ENCODE data around the gene SDK2.

The SDK2 gene

DNA sequence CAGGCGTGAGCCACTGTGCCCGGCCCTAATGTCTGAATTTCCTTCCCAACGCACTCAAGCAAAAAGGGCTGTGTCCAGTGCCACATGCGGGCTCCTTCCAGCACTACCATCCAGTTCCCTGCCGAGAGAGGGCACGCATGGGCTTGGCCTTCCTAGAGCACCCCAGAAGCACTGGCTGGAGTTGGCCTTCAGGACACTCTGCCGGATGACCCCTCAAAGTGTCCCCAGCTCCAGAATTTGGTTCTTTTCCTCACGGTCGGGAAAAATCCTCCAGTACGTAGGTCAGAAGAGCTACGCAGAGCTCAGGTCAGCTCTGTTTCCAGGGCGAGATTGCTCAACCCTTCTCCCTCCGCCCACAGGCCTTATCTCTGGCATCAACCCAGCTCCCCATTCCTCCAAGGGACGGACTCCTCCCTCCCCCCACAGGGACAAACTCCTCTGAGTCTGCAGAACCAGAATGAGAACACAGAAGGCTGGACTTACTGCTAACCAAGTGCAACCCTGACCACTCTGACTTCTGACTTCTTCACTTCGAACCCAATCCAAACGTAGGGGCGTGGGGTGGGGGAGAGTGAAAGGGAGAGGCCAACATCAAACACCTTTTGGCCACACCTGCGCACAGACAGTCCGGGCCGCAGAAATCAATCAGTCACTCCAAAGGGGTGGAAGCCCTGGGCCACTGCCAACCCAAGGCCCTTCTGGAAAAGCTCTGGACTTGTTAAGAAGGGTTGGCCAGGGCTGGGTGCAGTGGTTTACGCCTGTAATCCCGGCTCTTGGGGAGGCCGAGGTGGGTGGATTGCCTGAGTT, 336.0 kb downstream of the SDK2 start:
- peak; percentile 85 for DNase-seq (ENCODE audit: low spot score)

DNA sequence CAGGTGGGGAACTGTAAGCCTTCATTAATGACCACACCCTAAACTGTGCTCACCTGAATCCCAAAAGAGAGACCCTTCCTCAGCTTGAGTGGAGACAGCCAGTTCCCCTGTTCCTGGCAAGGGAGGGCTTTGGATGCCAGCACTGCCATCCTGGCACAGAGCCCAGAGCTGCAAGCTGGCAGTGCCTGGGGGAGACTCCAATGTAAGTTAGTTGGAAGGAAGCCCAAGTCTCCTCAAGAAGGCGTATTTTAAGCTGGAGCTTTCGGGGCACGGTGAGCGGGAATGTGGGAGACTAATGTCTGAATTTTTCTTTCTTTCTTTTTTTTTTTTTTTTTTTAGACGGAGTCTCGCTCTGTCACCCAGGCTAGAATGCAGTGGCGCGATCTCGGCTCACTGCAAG, 337.1 kb downstream of the SDK2 start:
- no peak for DNase-seq (ENCODE audit: low spot score)

DNA sequence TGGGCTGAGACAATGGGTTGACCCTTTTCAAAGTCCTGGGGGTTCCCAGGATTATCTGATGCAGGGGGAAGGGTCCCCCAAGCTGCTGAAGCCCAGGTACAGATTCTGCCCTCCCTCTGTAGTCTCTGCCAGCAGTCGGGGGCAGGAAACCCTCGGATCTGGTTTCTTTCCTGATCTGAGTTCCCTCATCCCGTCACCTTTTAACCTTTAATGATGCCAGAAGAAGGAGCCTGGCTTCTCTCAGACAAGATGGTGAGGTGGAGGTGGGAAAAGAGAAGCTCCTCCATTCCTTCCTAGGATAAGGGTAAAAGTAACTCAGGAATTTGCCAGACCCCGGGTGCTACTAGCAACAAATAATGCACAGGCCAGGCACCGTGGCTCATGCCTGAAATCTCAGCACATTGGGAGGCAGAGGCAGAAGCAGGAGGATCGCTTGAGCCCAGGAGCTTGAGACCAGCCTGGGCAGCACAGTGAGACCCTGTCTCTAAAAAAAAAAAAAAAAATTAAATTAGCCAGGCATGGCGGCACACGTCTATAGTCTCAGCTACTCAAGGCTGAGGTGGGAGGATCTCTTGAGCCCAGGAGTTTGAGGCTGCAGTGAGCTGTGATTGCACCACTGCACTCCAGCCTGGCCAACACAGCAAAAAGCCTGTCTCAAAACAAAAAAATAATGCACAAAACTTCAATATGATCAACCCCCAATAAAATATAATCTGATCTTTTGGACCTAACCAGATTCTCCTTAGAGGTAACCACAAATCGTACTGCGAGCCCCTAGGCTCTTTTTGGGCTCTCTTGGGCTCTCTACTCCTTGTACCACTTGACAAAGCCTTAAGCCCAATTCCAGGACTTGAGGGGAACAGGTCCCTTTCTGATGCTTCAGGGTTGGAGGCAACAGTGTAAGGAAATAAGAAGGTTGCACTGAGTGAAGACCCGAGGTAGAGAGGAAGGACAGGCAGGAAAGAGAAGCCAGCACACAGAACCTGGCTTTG, 338.1 kb downstream of the SDK2 start:
- peak; percentile 87 for DNase-seq (ENCODE audit: low spot score)

DNA sequence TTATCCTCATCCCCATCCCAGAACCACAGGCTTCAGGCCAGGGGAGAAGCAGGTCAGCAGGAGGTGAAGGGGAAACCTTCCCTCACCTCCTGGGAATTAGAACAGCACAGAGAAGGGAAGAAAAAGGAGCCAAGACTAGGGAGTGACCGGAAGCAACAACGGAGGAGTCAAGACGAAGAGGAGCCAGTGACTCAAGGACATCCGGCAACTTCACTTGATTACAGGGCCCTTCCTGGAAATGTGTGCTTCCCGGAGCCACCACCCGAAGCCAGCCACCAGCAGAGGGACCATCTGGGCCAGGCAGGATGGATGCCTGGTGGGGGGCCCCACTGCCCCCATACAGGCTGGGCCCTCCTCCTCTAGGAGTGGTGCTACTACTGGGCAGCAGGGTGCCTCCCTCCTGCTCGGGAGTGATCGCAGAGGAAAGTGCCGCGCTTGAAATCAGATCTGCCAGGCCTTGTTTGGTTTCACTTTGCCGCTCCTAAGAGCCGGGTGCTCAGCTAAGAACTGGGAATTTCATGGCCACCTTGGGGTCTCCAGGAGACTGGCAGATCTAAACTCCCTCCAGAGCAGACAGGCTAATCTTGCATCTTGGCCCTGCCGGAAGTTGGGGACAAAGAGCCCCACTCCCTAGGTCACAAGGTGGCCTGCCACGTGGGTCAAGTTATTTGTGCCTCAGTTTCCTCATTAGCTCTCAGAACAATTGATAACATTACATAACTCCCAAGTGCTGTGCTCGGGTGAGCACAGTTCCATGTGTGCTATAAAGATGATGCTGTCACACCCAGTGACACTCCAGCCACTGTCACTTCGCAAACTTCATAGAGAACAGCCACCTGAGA, 339.1 kb downstream of the SDK2 start:
- peak; percentile 75 for DNase-seq (ENCODE audit: low spot score)

DNA sequence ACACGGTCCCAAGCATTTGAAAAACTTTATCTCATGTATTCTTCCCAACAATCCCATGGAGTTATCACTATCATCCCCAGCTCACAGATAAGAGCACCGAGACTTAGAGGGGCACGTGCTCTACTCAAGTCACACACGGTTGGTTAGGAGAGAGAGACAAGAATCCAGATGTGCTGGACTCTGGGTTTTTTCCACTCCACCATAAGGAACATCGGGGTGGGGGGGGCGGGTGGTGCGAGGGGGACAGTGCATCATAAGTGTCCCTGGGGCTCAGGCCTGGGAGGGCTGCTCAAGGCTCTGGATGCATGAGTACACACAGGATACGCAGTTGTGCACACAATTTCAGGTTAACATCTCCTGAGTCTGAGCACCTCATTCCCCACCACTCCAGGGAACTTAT, 339.8 kb downstream of the SDK2 start:
- no peak for DNase-seq (ENCODE audit: low spot score)

DNA sequence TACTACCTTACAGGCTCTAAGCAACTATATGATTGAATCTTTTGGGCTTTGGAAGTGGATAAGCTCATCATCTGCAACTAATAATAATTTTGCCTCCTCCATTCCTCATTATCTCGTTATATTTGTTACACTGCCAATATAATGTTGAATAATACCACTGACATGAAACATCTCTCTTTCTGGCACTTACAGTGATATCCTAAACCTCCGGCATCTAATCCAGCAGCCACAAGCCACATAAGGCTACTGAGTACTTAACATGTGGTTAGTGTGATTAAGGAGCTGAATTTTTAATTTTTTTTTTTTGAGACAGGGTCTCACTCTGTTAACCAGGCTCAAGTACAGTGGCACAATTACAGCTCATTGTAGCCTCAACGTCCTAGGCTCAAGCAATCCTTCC, 342.1 kb downstream of the SDK2 start:
- DNase-seq (ENCODE audit: low spot score), result no peak

DNA sequence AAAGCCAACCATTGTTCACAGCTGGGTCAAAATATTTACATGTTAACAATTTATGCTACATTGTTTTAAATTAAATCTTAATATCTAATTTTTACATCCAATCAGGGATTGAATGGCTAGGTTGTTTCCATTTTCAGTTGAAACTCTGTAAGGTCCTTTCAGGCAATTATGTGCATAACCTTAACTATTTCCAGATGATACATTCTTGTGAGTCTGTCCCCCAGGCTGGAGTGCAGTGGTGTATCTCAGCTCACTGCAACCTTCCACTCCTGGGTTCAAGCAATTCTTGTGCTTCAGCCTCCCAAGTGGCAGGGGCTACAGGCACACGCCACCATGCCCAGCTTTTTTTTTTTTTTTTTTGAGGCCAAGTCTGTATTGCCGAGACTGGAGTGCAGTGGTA, 342.9 kb downstream of the SDK2 start:
- no peak for DNase-seq (ENCODE audit: low spot score)

DNA sequence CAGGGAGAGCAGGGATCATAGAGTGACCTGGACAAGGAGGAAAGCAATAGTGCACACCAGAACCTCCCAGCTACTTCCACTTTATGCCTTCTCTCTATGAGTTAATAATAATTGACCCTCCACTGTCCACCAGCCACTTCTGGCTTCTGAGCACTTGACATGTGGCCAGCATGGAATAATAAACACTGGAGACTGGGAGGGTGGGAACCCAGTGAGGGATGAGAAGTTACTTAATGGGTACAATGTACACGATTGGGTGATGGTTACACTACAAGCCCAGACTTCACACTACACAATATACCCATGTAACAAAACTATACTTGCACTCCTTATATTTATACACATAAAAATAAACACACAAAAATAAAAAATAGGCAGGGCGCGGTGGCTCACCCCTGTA, 343.9 kb downstream of the SDK2 start:
- DNase-seq (ENCODE audit: low spot score), result no peak

DNA sequence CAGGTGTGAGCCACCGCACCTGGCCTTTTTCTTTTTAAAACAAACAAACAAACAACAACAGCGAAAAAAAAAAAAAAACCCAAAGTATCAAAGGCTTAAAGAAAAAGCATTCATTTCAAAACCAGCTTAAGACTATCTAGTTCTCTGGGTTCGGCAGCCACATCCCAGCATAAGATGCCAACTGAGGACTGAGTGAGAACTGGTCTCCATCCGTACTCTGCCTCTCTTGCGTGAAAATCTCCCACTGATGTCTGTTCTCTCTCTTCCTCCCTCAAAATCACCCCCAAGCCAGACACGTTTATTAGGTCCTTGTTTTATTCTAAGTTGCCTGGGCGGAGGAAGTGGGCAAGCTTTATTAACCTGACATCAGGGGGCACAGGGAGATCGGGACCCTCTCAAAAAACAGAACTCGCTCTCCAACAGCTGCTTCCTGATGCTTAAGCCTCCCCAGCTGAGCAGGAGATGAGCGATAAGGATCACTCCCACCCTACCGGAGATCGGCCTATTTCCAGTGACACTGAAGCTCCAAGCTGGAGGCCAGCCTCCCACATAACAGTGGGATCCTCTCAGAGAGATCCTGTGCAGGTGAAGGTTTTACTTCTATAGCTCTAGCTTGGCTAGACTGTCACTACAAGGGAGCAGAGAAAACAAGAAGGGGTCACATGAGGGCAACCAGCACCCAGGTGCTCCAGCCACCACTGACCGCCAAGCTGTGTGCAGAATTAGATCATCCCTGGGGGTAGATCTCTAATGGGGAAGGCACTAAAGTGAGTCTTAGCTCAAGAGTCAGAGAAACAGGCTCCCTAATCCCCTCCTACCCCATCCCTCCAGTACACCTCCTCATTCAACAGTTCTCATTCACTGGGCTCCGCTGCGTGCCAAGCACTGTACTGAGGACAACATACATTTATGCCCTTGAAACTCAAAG, 346.0 kb downstream of the SDK2 start:
- DNase-seq (ENCODE audit: low spot score), result peak; percentile 81

DNA sequence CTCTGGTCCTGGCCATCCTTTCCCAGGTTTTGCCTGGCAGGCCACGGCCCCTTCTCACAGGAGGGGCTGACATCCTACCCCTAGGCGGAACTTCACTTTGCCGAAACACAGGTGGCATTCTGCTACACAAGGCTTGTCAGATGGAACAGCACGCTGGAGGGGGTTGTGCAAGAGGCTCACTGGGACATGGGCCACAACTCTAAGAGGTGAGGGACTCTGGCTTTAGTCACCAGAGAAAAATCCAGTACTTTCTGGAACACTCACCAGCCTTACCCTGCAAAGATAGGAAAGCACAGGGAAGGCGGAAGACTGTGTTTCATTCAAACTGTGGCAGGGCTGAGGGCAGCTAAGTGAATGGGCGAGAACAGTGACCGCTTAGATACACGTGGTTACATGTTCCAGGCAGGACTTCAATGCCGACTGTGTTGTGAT, 350.7 kb downstream of the SDK2 start:
- DNase-seq (ENCODE audit: low spot score), result no peak

DNA sequence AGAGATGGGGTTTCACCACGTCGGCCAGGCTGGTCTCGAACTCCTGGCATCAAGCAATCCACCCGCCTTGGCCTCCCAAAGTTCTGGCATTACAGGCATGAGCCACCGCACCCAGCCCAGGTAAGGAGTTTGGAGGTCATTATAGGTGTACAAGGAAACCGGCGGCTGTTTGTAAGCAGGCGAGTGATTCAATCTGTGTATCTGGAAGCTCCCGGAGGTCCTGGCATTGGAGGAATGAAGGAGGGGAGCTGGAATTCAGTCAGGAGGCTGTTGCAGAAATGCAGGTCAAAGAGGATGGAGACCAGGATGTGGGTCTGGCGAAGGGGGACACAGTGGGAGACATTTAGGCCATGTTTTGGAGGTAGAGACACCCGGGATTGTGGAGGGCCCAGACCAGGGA, 351.2 kb downstream of the SDK2 start:
- no peak for DNase-seq (ENCODE audit: low spot score)

DNA sequence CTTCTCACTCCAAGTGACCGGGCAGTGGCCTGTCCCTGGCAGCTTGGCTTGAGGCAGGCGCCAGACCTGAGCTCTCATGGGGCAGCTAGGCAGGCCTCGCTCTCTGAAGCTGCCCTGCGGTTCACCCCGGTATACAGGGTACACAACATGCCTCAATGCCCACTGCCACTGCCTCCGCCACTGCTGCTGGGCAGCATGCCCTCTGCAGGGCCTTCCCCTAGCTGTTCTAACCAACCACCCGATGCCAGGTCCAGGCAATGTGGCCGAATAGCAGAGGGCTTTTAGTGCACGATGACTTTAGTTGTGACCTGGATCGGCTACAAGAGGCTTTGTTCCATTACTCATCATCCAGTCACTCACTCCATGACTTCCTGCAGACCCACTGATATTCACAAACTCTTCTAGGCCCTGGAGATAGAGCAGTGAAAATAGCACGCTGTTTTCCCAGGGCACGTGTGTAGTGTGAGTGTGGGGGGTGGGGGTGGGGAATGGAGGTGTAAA, 352.2 kb downstream of the SDK2 start:
- no peak for DNase-seq (ENCODE audit: low spot score)

DNA sequence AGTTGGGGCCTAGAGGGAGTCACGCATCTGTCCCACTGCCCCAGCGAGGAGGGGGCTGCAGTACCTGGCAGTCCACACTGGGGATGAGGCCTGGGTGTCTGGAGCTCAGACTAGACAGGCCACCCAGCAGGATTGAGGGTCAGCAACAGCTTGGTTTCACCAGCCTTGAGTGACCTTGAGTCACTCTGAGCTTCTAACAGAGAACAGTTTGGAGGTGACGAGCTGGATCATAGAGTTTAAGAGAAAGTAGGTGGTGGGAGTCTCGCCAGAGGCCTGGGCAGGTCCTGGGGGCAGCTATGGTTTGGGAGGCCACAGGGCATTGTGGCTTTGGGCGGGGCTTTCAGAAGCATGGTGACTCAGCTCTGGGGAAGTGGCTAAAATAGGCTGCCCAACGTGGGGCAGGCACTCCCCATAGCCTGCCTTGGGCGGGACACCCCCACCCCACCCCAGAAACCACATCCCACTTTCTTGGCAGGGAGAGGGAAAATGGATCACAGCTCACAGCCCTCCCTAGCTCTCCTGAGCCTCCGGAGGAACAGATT, 352.9 kb downstream of the SDK2 start:
- no peak for DNase-seq (ENCODE audit: low spot score)

DNA sequence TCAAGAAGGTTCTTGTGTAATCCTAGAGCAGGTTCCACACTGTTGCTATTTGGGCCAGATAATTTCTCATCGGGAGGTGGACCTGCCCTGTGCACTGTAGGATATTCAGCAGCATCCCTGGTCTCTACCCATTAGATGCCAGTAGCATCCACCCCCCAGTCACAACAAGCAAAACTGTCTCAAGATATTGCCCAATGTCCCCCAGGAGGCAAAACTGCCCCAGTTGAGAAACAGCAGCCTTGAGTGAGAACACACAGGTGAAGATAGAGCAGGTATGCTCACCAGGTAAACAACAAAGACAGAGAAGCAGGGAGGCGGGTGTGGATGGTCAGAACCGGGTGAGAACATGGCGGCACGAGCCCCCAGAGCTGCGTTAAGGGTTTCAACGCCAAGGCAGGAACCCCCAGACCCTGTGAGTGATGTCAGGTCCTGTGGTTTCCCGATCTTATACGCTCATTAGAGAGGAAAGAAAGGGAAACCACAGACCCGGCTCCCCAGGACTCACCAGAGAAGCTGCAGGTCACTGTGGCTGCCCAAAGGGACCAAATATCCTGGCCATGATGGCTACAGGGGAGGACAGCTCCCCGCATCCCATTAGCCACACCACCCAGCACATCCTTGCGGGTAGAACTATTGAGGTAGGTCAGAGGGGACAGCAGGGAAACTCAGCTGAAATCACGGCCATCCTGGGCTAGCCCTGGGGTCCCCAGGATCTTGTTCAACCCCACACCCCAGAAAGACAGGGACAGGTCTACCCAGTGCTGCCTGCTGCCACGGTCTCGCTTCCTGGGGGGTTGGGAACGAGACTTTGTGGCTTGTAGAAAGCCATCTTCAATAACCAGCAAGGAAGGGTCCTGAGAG, 353.6 kb downstream of the SDK2 start:
- DNase-seq (ENCODE audit: low spot score), result no peak

DNA sequence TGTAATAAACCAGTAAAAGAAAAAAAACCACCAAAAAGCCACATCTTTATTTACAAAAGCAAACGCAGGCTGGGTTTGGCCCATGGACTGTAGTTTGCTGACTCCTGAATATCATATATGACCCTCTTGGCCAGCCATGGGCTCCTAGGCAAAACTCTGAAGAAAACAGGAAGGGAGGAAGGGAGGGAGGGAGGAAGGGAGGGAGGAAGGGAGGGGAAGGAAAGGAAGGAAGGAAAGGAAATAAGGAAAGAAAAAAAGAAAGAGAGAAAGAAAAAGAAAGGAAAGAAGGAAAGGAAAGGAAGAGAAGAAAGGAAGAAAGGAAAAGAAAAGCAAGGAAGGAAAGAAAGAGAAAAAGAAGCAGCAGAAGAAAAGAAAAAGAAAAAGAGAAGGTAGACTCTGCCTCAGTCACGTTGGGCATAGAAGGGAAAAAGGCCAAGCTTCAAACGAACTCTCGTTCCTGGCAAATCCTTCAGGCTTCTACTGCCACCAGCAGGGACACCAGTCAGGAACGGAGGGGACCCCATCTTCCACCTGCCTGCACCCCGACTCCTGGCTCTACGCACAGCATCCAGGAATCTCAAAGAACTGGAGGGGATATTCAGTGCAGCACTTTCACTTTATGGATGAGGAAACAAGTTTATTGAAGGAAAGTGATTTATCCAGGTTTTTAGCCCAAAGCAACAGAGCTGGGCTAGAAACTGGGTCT, 354.5 kb downstream of the SDK2 start:
- DNase-seq (ENCODE audit: low spot score), result no peak

DNA sequence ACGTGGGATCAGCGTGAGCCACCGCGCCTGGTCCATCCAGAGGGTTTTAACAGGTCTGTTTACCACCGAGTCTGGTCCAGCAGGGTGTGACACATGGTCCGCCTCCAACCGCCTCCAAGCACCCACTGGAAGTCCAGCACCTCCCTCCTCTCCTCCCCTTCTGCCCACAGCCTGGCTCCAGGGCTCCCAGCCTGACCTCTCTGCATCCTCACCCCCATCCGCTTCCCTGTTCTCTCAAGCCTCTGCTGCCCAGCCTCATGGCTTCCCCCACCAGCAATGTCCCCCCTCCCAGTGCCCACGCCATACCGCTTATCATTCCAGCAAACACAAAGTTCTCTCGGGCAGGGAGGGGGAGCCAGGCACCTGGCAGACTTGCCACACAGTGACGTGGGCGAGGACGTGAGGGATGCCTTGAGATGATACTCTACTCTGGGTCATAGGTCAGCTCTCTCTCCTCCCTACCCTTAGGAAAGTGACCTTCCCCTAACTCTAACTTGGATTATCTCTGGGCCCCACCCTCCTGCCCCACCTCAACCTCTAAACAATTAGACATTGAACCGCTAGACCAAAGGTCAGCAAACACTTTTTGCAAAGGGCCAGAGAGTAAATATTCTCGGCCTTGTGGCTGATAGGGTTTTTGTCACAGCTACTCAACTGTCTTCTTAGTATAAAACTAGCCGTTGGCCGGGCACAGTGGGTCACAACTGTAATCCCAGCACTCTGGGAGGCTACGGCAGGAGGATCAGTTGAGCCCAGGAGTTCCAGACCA, 355.5 kb downstream of the SDK2 start:
- DNase-seq (ENCODE audit: low spot score), result no peak

DNA sequence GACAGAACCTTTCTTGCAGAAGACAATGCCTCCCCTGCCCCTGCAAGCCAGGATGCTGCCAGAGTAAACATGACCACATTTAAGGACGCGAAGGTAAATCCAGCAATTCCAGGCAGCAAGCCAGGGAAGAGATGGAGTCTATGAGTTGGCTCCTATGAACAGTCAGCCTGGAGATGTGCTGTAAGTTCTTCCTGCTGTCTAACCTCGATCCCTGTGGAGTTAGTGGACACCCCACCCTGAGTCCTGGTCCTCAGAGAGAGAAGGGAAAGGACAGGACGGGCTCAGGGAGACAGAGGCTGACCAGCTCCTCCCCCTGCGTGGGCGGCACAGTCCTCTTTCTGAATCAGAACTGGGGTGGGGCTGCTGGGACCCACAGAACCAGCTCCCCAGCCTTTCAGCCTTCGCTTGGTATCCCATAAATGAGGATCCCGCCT, 357.4 kb downstream of the SDK2 start:
- no peak for DNase-seq (ENCODE audit: low spot score)

All from SK-N-DZ (cell line).